Peyer's patch (tissue), 4 donors: ENCODE data around the gene ENPP3.

ENCODE experiments used
- CTCF ChIP-seq, 6 experiments: fragments of 450-650 bp in 4 of 6; fragments of 200-600 bp in 2 of 6; sonication (generic) in 1 of 6; IDR thresholded peaks; one replicate each; pipeline ENCODE4 v1.5.1; 2017 to 2019; ENCODE audit warnings: antibody characterized with exemption in 6 of 6, mild to moderate bottlenecking in 3 of 6, moderate library complexity in 1 of 6
- POLR2A ChIP-seq, 2 donors: fragments of 450-650 bp; IDR thresholded peaks; one replicate each; pipeline ENCODE4 v1.5.1; 2017; ENCODE audit warnings: antibody characterized with exemption in 2 of 2, mild to moderate bottlenecking in 2 of 2, moderate library complexity in 2 of 2

GRCh38 chr6:131770776-131771175 lies 133.7 kb downstream of the ENPP3 start:
- TF ChIP-seq CTCF (IDR thresholded peaks at IDR 0.05): no peak
- no peak for TF ChIP-seq POLR2A (IDR thresholded peaks at IDR 0.05)
